SK-N-SH treated with all-trans-retinoic acid at 6 μM for 48 hours (cell line): ENCODE results near the gene NXNL1.

ENCODE experiments used
- ARNTL ChIP-seq: fragments of 450-650 bp; formaldehyde crosslinking; IDR thresholded peaks from 2 replicates; pipeline ENCODE4 v1.5.0; 2020; ENCODE audit warnings: low read depth, mild to moderate bottlenecking, moderate library complexity, borderline replicate concordance
- CREB5 ChIP-seq: fragments of 250-450 bp; sonication (Bioruptor Pico); IDR thresholded peaks from 2 replicates; pipeline ENCODE4 v1.5.1; 2020; ENCODE audit warnings: low read depth, mild to moderate bottlenecking, moderate library complexity
- CSRNP3 ChIP-seq: fragments of 250-450 bp; sonication (Bioruptor Pico); IDR thresholded peaks from 2 replicates; pipeline ENCODE4 v1.5.1; 2021; ENCODE audit warnings: mild to moderate bottlenecking, moderate library complexity
- GLIS3 ChIP-seq: fragments of 250-450 bp; sonication (Bioruptor Pico); IDR thresholded peaks from 2 replicates; pipeline ENCODE4 v1.5.0; 2020; ENCODE audit warnings: mild to moderate bottlenecking, moderate library complexity
- ISL1 ChIP-seq: fragments of 250-450 bp; sonication (Bioruptor Pico); IDR thresholded peaks from 2 replicates; pipeline ENCODE4 v2.1.2; 2022; ENCODE audit warnings: mild to moderate bottlenecking, moderate library complexity
- OSR1 ChIP-seq: fragments of 250-450 bp; sonication (Bioruptor Pico); IDR thresholded peaks from 2 replicates; pipeline ENCODE4 v1.8.0; 2022; ENCODE audit warnings: moderate library complexity, mild to moderate bottlenecking, inconsistent platforms
- PPARA ChIP-seq: fragments of 250-450 bp; sonication (Bioruptor Pico); IDR thresholded peaks from 2 replicates; pipeline ENCODE4 v1.5.0; 2020; ENCODE audit warnings: mild to moderate bottlenecking, borderline replicate concordance
- ZC3H10 ChIP-seq: fragments of 250-450 bp; sonication (Bioruptor Pico); IDR thresholded peaks from 2 replicates; pipeline ENCODE4 v1.5.1; 2021; ENCODE audit warnings: mild to moderate bottlenecking, moderate library complexity
- ZFP30 ChIP-seq: fragments of 450-650 bp; formaldehyde crosslinking; IDR thresholded peaks from 2 replicates; pipeline ENCODE4 v1.5.0; 2022; ENCODE audit warnings: mild to moderate bottlenecking, moderate library complexity
- ZNF565 ChIP-seq: fragments of 450-650 bp; formaldehyde crosslinking; conservative IDR thresholded peaks from 2 replicates; pipeline ENCODE4 v1.5.0; 2020; ENCODE audit warnings: low read depth, mild to moderate bottlenecking, moderate library complexity
- ZNF70 ChIP-seq: fragments of 450-650 bp; formaldehyde crosslinking; IDR thresholded peaks from 2 replicates; pipeline ENCODE4 v1.5.0; 2020; ENCODE audit warnings: mild to moderate bottlenecking, moderate library complexity
- TF ChIP-seq, protein P1 (sequence below): fragments of 250-450 bp; sonication (Bioruptor Pico); IDR thresholded peaks from 2 replicates; pipeline ENCODE4 v1.5.0; 2020; ENCODE audit warnings: mild to moderate bottlenecking, moderate library complexity
- TF ChIP-seq, protein P2 (sequence below): fragments of 250-450 bp; sonication (Bioruptor Pico); IDR thresholded peaks from 2 replicates; pipeline ENCODE4 v1.8.0; 2020; ENCODE audit warnings: mild to moderate bottlenecking, moderate library complexity, borderline replicate concordance

DNA sequence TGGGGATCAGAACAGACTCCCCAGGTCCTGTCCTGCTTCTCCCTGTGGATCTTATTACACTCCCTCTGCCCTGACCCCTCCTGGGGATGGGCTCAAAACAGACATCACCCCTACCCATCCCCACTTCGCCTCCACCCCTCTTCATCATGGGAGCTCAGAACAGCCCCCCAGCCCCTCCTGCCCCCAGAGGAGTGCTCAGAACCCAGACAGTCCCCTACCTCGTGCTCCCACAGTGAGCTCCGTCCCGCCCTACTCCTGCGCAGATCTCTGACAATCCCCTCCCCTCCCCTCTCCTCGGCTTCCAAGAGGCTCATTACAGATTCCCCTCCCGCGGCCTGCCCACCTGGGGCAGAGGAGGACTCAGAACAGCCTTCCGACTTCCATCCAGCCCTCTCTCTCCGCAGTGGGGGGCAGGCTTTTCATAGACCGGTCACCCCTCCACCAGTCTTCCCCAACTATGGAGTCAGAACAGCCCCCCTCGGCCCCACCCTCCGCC is 6.1 kb downstream of the NXNL1 start:
- TF ChIP-seq GLIS3 (CRISPR knock-in tag) (no peak), OSR1 (CRISPR knock-in tag) (no peak), CREB5 (CRISPR knock-in tag) (no peak), ZNF565 (CRISPR knock-in tag) (no peak), PPARA (CRISPR knock-in tag) (no peak), ZC3H10 (CRISPR knock-in tag) (no peak), CSRNP3 (no peak), ISL1 (CRISPR knock-in tag) (no peak), ARNTL (CRISPR knock-in tag) (no peak), ZFP30 (CRISPR knock-in tag) (no peak), ZNF70 (CRISPR knock-in tag) (no peak)
- TF ChIP-seq, protein P1, sequence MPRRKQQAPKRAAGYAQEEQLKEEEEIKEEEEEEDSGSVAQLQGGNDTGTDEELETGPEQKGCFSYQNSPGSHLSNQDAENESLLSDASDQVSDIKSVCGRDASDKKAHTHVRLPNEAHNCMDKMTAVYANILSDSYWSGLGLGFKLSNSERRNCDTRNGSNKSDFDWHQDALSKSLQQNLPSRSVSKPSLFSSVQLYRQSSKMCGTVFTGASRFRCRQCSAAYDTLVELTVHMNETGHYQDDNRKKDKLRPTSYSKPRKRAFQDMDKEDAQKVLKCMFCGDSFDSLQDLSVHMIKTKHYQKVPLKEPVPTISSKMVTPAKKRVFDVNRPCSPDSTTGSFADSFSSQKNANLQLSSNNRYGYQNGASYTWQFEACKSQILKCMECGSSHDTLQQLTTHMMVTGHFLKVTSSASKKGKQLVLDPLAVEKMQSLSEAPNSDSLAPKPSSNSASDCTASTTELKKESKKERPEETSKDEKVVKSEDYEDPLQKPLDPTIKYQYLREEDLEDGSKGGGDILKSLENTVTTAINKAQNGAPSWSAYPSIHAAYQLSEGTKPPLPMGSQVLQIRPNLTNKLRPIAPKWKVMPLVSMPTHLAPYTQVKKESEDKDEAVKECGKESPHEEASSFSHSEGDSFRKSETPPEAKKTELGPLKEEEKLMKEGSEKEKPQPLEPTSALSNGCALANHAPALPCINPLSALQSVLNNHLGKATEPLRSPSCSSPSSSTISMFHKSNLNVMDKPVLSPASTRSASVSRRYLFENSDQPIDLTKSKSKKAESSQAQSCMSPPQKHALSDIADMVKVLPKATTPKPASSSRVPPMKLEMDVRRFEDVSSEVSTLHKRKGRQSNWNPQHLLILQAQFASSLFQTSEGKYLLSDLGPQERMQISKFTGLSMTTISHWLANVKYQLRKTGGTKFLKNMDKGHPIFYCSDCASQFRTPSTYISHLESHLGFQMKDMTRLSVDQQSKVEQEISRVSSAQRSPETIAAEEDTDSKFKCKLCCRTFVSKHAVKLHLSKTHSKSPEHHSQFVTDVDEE (CRISPR knock-in tag): no peak
- TF ChIP-seq, protein P2, sequence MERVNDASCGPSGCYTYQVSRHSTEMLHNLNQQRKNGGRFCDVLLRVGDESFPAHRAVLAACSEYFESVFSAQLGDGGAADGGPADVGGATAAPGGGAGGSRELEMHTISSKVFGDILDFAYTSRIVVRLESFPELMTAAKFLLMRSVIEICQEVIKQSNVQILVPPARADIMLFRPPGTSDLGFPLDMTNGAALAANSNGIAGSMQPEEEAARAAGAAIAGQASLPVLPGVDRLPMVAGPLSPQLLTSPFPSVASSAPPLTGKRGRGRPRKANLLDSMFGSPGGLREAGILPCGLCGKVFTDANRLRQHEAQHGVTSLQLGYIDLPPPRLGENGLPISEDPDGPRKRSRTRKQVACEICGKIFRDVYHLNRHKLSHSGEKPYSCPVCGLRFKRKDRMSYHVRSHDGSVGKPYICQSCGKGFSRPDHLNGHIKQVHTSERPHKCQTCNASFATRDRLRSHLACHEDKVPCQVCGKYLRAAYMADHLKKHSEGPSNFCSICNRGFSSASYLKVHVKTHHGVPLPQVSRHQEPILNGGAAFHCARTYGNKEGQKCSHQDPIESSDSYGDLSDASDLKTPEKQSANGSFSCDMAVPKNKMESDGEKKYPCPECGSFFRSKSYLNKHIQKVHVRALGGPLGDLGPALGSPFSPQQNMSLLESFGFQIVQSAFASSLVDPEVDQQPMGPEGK (CRISPR knock-in tag): no peak
